PFSK-1 (cell line): ENCODE data around the gene ASIC3.
A peak's percentile ranks its signal among the peaks of the same experiment; 100 is the strongest.

ENCODE experiments used
- FOXP2 ChIP-seq: optimal IDR thresholded peaks from 2 replicates; pipeline ENCODE3; 2011; ENCODE audit warnings: borderline replicate concordance, control low read depth, inconsistent platforms; ENCODE audit not compliant: insufficient read depth; ENCODE audit errors: extremely low read length, extremely low read depth
- POLR2AphosphoS5 ChIP-seq: IDR thresholded peaks from 2 replicates; pipeline ENCODE4 v1.6.1; 2012; ENCODE audit warnings: low read depth, mild to moderate bottlenecking, control low read depth, low read length, moderate library complexity
- SIN3A ChIP-seq: IDR thresholded peaks from 2 replicates; pipeline ENCODE4 v1.6.1; 2012; ENCODE audit warnings: mild to moderate bottlenecking, low read length, moderate library complexity, borderline replicate concordance; ENCODE audit not compliant: insufficient read depth
- TAF1 ChIP-seq: IDR thresholded peaks from 2 replicates; pipeline ENCODE4 v1.6.1; 2012; ENCODE audit warnings: low read length, control low read depth, borderline replicate concordance; ENCODE audit not compliant: insufficient read depth
- TF ChIP-seq, protein P1 (sequence below), 2 experiments: IDR thresholded peaks; 2 replicates each; pipeline versions ENCODE4 v1.6.1 to v1.8.0; 2011 to 2012; ENCODE audit warnings: low read depth in 2 of 2, low read length in 2 of 2, control low read depth in 1 of 2, inconsistent platforms in 1 of 2, mild to moderate bottlenecking in 1 of 2, moderate library complexity in 1 of 2; ENCODE audit not compliant: insufficient read depth in 1 of 2

Gene ASIC3

DNA sequence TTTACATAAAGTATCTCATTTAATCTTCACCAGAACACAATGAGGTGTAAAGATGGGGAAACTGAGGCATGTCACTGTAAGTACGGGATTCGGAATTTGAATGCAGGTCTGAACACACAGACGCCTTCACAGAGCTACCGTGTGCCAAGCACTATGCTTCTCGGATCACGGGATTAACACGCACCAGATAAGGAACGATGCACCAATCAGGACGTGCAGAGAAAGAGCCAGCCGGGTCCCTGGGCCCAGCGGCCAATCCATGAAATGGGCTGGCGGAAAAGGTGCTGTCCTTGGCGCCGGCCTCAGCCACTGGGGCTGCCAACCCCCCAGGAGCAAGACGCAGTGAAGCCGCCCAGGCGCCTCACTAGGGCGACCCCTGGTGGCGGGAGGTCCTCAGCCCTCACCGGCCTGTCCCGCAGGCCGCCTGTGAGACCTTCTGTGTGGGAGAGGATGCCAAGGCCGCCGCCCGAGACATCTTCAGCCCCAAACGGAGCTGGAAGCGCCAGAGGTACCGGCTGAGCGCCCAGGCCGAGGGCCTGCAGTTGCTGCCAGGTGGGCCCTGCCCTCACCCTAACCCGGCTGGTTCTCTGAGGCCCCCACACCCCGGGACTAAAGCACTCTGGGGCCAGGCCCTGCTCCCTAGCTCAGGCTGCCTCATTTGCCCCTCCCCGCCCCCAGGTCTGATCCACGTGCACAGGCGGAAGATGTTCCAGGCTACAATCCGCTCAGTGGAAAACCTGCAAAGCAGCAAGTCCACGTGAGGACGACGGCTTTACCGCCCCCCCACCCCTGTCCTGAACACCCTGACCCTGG lies 39.6 kb upstream of the ASIC3 start:
- no peak for TF ChIP-seq FOXP2
- 0 out of 2 replicates have a peak, but pooled peaks have one; percentile 18 for TF ChIP-seq TAF1
- no peak for TF ChIP-seq SIN3A
- peak; percentile 73 for TF ChIP-seq POLR2AphosphoS5
- TF ChIP-seq, protein P1, sequence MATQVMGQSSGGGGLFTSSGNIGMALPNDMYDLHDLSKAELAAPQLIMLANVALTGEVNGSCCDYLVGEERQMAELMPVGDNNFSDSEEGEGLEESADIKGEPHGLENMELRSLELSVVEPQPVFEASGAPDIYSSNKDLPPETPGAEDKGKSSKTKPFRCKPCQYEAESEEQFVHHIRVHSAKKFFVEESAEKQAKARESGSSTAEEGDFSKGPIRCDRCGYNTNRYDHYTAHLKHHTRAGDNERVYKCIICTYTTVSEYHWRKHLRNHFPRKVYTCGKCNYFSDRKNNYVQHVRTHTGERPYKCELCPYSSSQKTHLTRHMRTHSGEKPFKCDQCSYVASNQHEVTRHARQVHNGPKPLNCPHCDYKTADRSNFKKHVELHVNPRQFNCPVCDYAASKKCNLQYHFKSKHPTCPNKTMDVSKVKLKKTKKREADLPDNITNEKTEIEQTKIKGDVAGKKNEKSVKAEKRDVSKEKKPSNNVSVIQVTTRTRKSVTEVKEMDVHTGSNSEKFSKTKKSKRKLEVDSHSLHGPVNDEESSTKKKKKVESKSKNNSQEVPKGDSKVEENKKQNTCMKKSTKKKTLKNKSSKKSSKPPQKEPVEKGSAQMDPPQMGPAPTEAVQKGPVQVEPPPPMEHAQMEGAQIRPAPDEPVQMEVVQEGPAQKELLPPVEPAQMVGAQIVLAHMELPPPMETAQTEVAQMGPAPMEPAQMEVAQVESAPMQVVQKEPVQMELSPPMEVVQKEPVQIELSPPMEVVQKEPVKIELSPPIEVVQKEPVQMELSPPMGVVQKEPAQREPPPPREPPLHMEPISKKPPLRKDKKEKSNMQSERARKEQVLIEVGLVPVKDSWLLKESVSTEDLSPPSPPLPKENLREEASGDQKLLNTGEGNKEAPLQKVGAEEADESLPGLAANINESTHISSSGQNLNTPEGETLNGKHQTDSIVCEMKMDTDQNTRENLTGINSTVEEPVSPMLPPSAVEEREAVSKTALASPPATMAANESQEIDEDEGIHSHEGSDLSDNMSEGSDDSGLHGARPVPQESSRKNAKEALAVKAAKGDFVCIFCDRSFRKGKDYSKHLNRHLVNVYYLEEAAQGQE (IDR thresholded peaks at IDR 0.05; ENCODE audit: insufficient read depth in 1 of 2, low read depth in 2 of 2, low read length in 2 of 2), result peak in 1 of 2 experiments; percentile 62; a peak in 1 of 4 replicates

DNA sequence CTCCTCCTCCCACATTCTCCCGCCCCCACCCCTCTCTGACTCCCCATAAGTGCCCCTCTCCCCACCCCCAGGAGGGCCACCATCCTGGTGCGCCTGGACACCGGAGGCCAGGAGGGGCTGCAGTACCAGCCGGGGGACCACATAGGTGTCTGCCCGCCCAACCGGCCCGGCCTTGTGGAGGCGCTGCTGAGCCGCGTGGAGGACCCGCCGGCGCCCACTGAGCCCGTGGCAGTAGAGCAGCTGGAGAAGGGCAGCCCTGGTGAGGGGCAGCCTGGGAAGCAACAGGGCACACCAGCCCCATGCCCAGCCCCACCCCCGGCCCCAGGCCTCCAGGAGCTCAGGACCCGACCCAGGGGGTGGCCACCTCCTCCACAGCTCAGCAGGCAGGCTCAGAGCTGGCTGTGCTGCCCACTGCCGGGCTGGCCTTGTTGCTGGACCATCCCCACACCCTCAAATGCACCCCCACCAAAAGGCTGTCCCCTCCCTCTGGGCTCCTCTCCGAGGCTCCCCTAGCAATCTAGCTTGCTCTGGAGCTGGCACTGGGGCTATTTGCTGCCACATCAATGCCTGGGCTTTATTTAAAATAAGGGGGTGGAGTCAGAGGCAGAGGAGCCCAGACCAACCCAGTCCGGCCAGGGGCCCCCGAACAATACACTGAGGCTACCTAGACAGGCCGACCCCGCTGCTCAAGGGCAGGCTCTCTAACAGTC lies 38.8 kb upstream of the ASIC3 start:
- no peak for TF ChIP-seq FOXP2
- no peak for TF ChIP-seq POLR2AphosphoS5
- TF ChIP-seq SIN3A, result no peak
- TF ChIP-seq, protein P1 (IDR thresholded peaks at IDR 0.05; ENCODE audit: insufficient read depth in 1 of 2, low read depth in 2 of 2, low read length in 2 of 2), result no peak
- no peak for TF ChIP-seq TAF1

DNA sequence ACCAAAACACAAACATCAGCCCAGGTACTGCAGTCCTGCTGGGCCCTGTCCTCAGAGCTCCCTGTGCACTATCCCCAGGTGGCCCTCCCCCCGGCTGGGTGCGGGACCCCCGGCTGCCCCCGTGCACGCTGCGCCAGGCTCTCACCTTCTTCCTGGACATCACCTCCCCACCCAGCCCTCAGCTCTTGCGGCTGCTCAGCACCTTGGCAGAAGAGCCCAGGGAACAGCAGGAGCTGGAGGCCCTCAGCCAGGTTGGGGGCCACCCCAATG lies 38.4 kb upstream of the ASIC3 start:
- TF ChIP-seq SIN3A, result no peak
- TF ChIP-seq TAF1, result no peak

DNA sequence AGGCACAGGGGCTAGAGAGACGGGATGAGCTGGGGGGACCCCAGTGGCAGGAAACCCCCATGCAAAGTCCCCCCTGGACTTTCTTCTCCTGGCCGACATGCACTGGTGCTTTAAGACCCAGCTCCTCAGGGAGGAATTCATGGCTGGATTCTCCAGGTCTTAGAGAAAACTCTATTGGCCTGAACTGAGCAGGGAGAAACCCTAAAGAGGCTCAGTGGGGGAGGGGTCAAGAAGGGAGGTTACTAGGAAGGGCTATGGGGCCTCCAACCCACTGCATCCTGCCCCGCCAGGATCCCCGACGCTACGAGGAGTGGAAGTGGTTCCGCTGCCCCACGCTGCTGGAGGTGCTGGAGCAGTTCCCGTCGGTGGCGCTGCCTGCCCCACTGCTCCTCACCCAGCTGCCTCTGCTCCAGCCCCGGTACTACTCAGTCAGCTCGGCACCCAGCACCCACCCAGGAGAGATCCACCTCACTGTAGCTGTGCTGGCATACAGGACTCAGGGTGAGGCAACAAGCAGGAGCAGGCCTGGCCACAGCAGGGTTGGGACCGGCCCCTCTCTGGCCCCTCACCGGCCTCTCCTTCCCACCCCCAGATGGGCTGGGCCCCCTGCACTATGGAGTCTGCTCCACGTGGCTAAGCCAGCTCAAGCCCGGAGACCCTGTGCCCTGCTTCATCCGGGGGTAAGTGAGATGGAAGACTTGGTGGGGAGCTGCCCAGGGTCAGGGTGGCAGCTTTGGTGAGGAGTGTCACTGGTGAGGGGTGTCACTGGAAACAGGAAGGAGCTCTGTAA lies 37.8 kb upstream of the ASIC3 start:
- TF ChIP-seq TAF1 (no peak), SIN3A (no peak), FOXP2 (no peak), POLR2AphosphoS5 (no peak)
- TF ChIP-seq, protein P1 (IDR thresholded peaks at IDR 0.05; ENCODE audit: insufficient read depth in 1 of 2, low read depth in 2 of 2, low read length in 2 of 2), result no peak

DNA sequence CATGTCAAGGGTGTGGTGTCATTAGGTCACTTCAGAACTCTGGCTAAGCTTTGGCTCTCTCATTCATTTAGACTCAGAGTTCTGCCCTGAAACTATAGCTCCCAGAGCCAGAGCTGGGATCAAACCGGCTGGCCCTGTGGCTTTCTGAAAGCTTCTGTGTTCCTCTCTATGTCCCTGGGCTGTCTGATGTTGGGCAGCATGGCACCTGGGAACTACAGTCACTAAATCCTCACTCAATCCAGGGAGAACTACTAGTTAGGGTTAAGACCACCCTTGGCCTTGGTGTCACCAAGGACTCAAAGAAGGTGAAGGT lies 37.3 kb upstream of the ASIC3 start:
- TF ChIP-seq FOXP2, result no peak
- TF ChIP-seq SIN3A, result no peak
- TF ChIP-seq POLR2AphosphoS5, result no peak
- TF ChIP-seq, protein P1 (IDR thresholded peaks at IDR 0.05; ENCODE audit: insufficient read depth in 1 of 2, low read depth in 2 of 2, low read length in 2 of 2), result no peak
- TF ChIP-seq TAF1, result no peak
